ENCODE data around the gene CD44.

CD44 gene

GRCh38 chr11:35239471-35240075, 100.6 kb downstream of the CD44 start:
- no peak for DNase-seq

DNA sequence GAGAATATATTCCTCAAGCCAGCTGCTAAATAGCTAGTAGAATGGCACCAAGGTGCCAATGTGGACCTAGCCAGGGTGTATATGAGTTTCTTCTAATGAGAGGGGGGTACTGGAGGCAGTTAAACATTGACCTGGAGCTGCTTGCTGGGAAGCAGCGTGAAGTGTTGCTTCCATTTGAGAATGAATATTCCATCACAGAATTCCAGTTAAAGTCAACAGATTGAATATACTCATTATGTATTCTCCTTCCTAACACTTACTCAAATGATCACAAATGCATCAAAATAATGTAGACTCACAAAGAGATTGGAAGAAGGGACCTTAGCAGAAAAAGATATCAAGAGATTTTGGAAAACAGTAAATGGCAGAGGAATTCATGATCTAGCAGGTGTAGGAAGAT, 102.1 kb downstream of the CD44 start:
- no peak for DNase-seq

- no peak for DNase-seq
These were observed 102.6 kb downstream of the CD44 start for GRCh38 chr11:35241531-35241930.

DNA sequence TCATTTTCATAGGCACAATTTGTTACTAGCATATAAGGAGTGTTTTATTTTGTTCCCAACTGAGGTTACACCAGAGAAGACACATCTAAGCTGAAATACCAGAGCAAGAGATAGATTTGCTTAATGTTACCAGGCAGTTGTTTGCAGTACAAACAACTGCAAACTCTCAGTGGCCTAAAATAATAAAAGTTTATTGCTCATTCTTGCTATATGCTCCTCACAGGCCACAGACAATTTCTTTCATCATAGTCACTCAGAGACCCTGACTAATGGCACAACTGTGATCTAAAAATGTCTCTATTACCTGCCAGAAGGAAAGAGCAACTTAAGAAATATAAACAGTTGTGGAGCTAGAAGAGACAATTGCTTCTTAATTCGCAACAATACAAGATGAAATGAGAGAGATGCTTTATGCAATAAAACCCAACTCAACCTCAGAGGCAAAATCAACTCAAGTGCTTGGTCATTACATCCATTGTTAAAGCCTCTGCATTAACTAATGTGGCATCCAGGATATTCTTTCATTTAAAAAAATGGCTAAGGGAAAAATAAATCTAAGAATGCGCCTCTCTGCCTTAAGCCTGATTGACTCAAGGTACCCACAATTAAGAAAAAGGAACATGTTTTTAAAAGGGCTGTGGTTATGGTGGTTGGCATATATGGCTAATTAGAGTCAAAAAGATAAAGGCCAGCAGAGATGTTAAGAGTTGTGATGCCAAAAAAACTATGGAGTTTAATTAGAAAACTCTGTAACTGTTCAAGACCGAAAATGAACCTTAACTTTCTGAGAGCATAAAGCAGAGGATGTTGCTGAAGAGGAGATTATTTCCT, 103.7 kb downstream of the CD44 start:
- DNase-seq = no peak

DNA sequence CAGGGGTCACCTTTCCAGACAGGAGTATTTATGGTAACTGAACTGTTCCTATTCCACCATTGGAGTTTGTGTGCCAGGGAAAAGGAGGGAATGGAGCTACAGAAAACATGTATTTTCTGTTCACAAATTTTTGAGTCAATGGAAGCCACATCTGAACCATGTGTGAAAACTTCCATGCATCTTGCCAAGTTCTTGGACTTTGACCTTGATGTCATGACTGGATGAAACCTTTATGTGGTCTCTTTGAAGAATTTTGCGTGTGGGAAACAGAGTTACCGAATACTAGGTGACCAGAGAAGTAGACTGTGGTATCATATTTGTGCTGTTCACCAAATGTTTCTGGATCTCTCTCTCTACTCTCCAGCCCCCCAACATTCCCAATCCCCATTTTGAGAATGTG, 104.8 kb downstream of the CD44 start:
- DNase-seq = no peak

DNA sequence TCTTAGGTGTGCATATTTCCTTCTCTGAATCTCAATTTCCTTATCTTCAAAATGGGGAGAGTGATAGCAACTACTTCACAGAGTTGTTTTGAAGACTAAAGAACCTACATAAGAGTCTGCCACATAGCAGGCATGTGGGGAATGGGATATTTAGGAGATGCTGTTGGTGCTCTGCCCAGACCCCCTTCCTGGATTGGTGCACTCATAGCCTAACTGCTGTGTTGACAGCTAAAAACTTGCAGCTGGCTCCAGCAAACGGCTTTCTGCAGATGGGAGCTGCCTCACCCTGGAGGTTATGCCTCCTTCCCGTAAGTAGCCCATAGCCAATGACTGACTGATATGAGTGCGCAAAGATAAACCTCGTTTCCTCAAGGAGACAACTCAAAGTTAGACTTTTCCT, 106.1 kb downstream of the CD44 start:
- DNase-seq = no peak

DNA sequence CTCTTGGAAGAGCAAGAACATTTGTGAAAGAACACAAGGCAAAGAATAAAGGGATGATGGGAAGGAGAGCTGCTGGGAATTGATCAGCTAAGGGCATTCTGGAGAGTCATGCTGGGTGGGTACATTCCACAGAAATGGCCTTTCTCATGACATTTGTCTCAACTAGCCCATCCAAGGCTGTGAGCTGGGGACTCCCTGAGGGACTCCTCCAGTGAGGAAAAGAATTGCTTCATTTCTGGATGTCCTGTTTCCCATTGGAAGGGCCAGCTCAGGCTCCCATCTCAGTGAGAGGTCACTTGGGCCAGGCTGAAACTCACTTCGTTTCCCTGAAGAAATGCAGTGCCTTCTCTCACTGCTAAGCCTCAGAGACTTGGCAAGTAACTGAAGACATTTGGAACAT, 106.8 kb downstream of the CD44 start:
- DNase-seq = no peak

DNA sequence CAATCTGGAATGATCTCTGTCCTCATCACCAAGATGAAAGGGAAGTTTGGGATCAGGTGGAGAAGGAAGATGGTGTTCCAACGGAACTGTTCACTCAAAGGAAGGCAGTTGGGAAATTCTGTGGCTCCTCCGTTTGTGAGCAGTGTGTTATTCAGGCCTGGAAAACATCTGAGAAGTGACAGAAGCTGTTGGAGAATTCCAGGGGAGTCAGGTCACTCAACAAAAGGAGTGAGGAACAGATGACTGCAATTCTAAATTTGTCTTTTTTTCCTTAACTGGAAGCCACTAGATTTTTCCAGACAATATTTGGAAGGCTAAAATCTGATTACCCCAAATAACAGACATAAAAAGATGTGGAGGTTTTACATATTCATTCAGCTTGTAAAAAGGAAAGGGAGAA, 107.8 kb downstream of the CD44 start:
- DNase-seq = peak in 1 of 14 donors; percentile 15

DNA sequence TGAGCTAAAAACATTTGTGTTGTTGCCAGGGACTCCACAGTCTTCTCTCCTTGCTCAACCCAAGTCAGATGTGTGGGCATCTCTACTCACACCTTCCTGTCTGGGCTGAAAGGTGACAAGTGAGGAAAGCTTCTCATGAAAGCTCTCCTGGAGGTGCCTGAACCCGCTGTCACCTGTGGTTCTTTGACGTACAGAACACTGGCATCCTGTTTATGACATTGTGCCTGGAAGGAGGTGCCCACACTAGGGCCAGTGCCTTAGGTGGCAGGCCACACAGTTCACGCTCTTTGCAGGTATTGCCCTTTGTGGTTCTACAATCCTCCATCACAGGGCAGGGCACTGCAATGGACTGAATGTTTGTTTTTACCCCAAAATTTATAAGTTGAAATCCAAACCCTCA, 108.5 kb downstream of the CD44 start:
- DNase-seq = no peak

DNA sequence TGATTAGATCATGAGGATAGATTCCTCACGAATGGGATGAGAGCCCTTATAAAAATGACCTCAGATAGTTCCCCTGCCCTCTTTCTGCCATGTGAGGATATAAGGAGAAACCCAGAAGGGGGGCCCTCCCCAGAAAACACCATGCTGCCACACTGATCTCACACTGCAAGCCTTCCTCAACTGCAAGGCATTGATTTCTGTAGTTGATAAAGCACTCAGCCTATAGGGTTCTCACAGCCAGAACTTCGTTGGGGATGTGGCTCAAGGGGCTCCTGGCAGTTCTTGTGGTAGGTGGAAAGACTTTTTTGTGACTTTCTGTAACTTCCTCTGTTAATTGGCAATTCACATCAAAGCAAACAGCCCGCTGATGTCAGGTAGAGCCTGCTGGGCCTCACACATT, 108.9 kb downstream of the CD44 start:
- DNase-seq = no peak

GRCh38 chr11:35248558-35249323, 109.8 kb downstream of the CD44 start:
- no peak for DNase-seq

DNA sequence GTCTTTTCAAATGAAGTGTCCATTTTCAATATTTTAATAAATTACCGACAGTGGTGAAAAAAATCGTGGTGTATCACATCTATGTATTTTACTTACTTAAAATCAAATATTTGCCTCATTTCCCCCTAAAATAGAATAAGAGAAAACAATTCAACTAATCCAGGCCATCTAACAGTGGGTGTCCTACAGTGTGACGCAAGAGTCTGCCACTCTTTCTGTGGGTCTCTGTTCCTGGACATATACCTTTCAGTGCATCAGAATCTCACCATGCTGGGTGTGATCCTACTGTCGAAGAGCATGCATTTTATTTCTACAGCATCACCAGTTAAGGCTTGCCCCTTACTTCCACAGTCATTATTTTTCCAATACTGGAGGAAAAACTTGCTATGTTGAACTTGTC, 111.2 kb downstream of the CD44 start:
- no peak for DNase-seq

- DNase-seq = no peak
These were observed 111.7 kb downstream of the CD44 start for GRCh38 chr11:35250621-35251020.

DNA sequence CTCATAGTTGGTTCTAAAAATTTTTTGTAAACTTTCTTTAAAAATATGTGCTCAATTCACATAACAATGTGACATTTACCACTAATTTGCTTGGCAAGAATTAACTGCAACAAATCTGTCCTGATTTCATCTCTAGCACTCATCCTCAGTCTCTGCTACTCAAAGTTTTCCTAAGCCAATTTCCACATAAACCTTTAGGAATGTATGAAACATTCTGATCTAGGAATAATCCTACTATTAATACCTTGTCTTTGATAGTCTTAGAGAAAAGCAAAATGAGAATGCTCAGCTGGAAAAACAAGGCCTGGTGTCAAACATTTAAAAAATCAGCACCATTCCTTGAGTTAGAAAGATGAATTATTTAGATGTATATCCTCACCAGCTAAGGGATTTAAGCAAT, 114.3 kb downstream of the CD44 start:
- no peak for DNase-seq

GRCh38 chr11:35255514-35255913, 116.5 kb downstream of the CD44 start:
- DNase-seq = no peak

GRCh38 chr11:35256296-35256695, 117.3 kb downstream of the CD44 start:
- DNase-seq = no peak

GRCh38 chr11:35257281-35257680, 118.3 kb downstream of the CD44 start:
- DNase-seq = no peak

- DNase-seq = no peak
These were observed 120.6 kb downstream of the CD44 start for GRCh38 chr11:35259529-35259928.

GRCh38 chr11:35260342-35260985, 121.5 kb downstream of the CD44 start:
- no peak for DNase-seq

DNA sequence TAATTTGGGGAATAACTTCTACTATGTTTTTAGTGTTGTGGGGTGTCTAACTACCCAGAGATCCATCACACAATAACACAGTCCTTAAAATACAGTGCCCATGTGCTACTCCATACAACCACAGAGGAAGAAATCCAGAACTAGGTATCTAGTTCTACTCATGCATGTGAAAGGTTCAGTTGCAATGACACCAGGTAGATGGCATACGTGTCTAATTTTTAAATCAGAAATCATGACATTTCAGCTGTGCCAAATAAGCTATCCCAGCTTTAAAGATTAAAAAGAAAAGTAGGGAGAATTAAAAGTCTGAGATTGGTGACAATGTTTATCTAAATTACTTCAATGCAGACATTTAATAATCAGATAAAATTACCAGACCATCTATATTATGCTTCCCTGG, 122.2 kb downstream of the CD44 start:
- DNase-seq = no peak

DNA sequence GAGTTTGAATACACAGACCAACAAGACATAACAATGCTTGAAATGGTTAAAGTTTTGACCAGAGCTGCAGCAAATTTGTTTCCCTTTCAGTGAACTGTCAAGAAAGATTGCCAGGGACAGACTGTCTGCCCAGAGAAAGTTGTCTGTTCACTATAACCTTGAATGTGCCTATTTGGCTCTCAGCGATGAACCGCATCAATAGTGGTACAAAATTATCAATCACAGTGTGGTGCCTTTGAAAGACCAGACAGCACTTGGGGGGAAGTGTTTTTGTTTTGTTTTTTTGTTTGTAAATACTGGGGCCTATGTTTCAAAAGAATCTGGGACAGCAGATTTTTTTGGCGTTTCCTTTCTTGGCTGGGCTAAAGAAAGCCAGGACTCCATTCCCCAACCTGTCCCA, 123.1 kb downstream of the CD44 start:
- peak in 3 of 14 donors; percentile 7 to 57 (median 23) for DNase-seq

DNA sequence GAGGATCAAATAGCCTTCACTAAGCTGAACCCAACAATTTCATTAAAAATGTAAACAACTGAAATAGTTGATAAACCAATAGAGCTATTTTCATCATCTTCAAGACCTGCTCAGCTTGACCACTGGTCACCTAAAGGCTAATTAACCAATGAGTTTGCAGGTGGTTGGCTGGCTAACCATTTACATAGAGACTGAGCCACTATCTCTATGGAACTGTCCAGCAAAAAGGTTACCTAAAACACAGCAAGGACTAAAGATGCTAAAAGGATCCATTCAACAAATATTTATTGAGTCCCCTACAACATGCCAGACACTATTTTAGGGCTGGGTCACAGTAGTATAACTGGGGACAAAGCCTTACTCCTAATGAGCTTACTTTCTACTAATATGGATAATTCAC, 123.8 kb downstream of the CD44 start:
- DNase-seq = no peak

Measured in C1 segment of cervical spinal cord (tissue), 14 donors.